ENCODE measurements around the gene EP400. TPM values are rescaled to one million over a fixed set of nuclear protein-coding genes. Genes with fewer than 3 reads are reported as not detected.

EP400 gene
- total and polyA plus RNA-seq, 2 of the 8 experiments (the other 6 are each of a cell fraction or from before 2014, with no cell fraction given): 13.1 to 69.7 TPM

DNA sequence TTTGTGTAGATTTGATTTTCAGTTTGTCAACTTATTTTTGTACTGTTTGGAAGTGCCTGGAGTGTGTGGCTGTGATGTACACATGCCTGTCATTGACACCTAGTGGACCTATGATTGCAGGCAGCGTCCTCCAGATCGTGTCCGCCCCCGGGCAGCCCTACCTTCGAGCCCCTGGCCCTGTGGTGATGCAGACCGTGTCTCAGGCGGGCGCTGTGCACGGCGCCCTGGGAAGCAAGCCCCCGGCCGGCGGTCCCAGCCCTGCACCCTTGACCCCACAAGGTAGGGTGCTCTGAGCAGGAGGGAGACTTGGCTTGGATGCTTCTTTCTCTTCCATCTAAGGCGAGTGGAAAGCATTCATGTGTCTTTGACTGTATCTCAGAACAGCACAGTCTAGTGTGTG, 75.8 kb downstream of the EP400 start (continued):
- TF ChIP-seq CTBP2 (IDR thresholded peaks at IDR 0.05; ENCODE audit: borderline replicate concordance, insufficient read depth, insufficient read length, low read length) (no peak), EP300 (IDR thresholded peaks at IDR 0.05; ENCODE audit: borderline replicate concordance in 1 of 2, low read depth in 2 of 2, low read length in 2 of 2) (no peak), BRCA1 (IDR thresholded peaks at IDR 0.05; ENCODE audit: low read depth, low read length) (no peak), CBX5 (IDR thresholded peaks at IDR 0.05; ENCODE audit: low read depth, low read length) (no peak), RAD21 (IDR thresholded peaks at IDR 0.05 in 1 of 2, conservative IDR thresholded peaks at IDR 0.05 in 1 of 2; ENCODE audit: low read depth in 2 of 2, low read length in 2 of 2) (no peak), GABPA (IDR thresholded peaks at IDR 0.05; ENCODE audit: borderline replicate concordance, insufficient read depth, low read length) (no peak), RFX5 (IDR thresholded peaks at IDR 0.05; ENCODE audit: borderline replicate concordance, low read depth, low read length) (no peak)

Data from H1 (cell line).